Mesendoderm (in vitro differentiated cells): Measurements from ENCODE around the gene PTGER4.
"Not testable (repeated sequence)": the region's sequence is repeated elsewhere in the genome, so short reads cannot be mapped to it uniquely, and the experiment has no call there.

Experiments used
- DNase-seq: peaks from one replicate; pipeline ENCODE4 v3.0.0; 2013
- H2AK5ac ChIP-seq: 2 replicates; pipeline ENCODE4 v1.6.1; 2013; ENCODE audit warnings: low read length, inconsistent platforms
- H2BK120ac ChIP-seq: 2 replicates; pipeline ENCODE4 v1.6.1; 2013; ENCODE audit warnings: low read depth, mild to moderate bottlenecking, low read length, moderate library complexity, mixed read lengths
- H2BK15ac ChIP-seq: replicated peaks from 2 replicates; pipeline ENCODE4 v1.6.1; 2013; ENCODE audit warnings: low read depth, mild to moderate bottlenecking, moderate library complexity
- H2BK5ac ChIP-seq: 2 replicates; pipeline ENCODE4 v1.6.1; 2013; ENCODE audit warnings: low read length, inconsistent platforms
- H3K18ac ChIP-seq: 2 replicates; pipeline ENCODE4 v1.6.1; 2013; ENCODE audit warnings: mild to moderate bottlenecking, low read length, mixed read lengths
- H3K23ac ChIP-seq: one replicate; pipeline ENCODE4 v1.6.1; 2013; ENCODE audit warnings: low read length
- H3K27ac ChIP-seq: 2 replicates; pipeline ENCODE4 v1.5.1; 2013; ENCODE audit warnings: low read depth, mild to moderate bottlenecking, inconsistent platforms, low read length, moderate library complexity
- H3K27me3 ChIP-seq: 2 replicates; pipeline ENCODE4 v1.6.1; 2013; ENCODE audit warnings: low read length, control low read depth, mild to moderate bottlenecking, inconsistent platforms; ENCODE audit not compliant: insufficient read depth, poor library complexity
- H3K36me3 ChIP-seq: 2 replicates; pipeline ENCODE4 v1.6.1; 2013; ENCODE audit warnings: low read length, inconsistent platforms; ENCODE audit not compliant: control insufficient read depth, insufficient read depth
- H3K4ac ChIP-seq: one replicate; pipeline ENCODE4 v1.6.1; 2013; ENCODE audit warnings: low read depth, mild to moderate bottlenecking, low read length, moderate library complexity
- H3K4me1 ChIP-seq: 2 replicates; pipeline ENCODE4 v1.6.1; 2013; ENCODE audit warnings: low read depth, low read length, inconsistent platforms; ENCODE audit not compliant: control insufficient read depth
- H3K4me2 ChIP-seq: 2 replicates; pipeline ENCODE4 v1.6.1; 2013; ENCODE audit warnings: low read length
- H3K4me3 ChIP-seq: 2 replicates; pipeline ENCODE4 v1.5.1; 2013; ENCODE audit warnings: mild to moderate bottlenecking, low read length
- H3K56ac ChIP-seq: one replicate; pipeline ENCODE4 v1.6.1; 2013; ENCODE audit warnings: low read length
- H3K79me1 ChIP-seq: 2 replicates; pipeline ENCODE4 v1.6.1; 2013; ENCODE audit warnings: low read length, inconsistent platforms
- H3K79me2 ChIP-seq: 2 replicates; pipeline ENCODE4 v1.6.1; 2013; ENCODE audit warnings: mild to moderate bottlenecking, low read length; ENCODE audit not compliant: control insufficient read depth, insufficient read depth
- H3K9ac ChIP-seq: 2 replicates; pipeline ENCODE4 v1.6.1; 2013; ENCODE audit warnings: low read length, inconsistent platforms
- H4K5ac ChIP-seq: one replicate; pipeline ENCODE4 v1.6.1; 2013; ENCODE audit warnings: low read length
- H4K8ac ChIP-seq: one replicate; pipeline ENCODE4 v1.6.1; 2013; ENCODE audit warnings: low read depth, mild to moderate bottlenecking, control low read depth, low read length, moderate library complexity
- WGBS: extraction: QIAGEN DNeasy Blood & Tissue Kit; methylation state at CpG from one replicate; pipeline ENCODE4 v1.1.7; 2013; ENCODE audit warnings: low lambda C conversion rate, missing lambda C conversion rate; ENCODE audit not compliant: insufficient coverage; ENCODE audit errors: extremely low coverage; 5-methylcytosine and 5-hydroxymethylcytosine counted together

The PTGER4 gene

GRCh38 chr5:40653221-40654022, 26.3 kb upstream of the PTGER4 start:
- no peak overlapping the region for H2AK5ac ChIP-seq
- no peak overlapping the region for H3K4me3 ChIP-seq
- H3K36me3 ChIP-seq = no peaks in the 10 kb centered on the region
- no peak overlapping the region for H4K5ac ChIP-seq
- no peak for DNase-seq
- no peak overlapping the region for H3K18ac ChIP-seq
- H3K79me1 ChIP-seq = no peaks in the 10 kb centered on the region
- H4K8ac ChIP-seq = no peak overlapping the region
- H3K9ac ChIP-seq = no peak overlapping the region
- H3K56ac ChIP-seq = no peak overlapping the region
- H2BK120ac ChIP-seq = no peak overlapping the region
- no CpG with 5 or more reads among the region's 4 CpGs for WGBS
- H3K79me2 ChIP-seq = no peaks in the 10 kb centered on the region
- H3K4me2 ChIP-seq = no peak overlapping the region
- no peak overlapping the region for H2BK15ac ChIP-seq
- no peak overlapping the region for H3K4ac ChIP-seq
- H3K23ac ChIP-seq = no peak overlapping the region
- H3K27me3 ChIP-seq = no peaks in the 10 kb centered on the region
- no peaks in the 10 kb centered on the region for H3K4me1 ChIP-seq
- no peak overlapping the region for H2BK5ac ChIP-seq
- no peak overlapping the region for H3K27ac ChIP-seq

- H3K56ac ChIP-seq = no peak overlapping the region
- H3K27me3 ChIP-seq = no peaks in the 10 kb centered on the region
- no peak overlapping the region for H3K4me2 ChIP-seq
- no peaks in the 10 kb centered on the region for H3K4me1 ChIP-seq
- DNase-seq = no peak
- no peak overlapping the region for H3K27ac ChIP-seq
- no peaks in the 10 kb centered on the region for H3K79me1 ChIP-seq
- H3K79me2 ChIP-seq = no peaks in the 10 kb centered on the region
- H2BK15ac ChIP-seq = no peak overlapping the region
- no peak overlapping the region for H3K18ac ChIP-seq
- no peaks in the 10 kb centered on the region for H3K36me3 ChIP-seq
- no peak overlapping the region for H2BK120ac ChIP-seq
- no peak overlapping the region for H3K9ac ChIP-seq
- H4K8ac ChIP-seq = no peak overlapping the region
- no CpG with 5 or more reads among the region's 4 CpGs for WGBS
- no peak overlapping the region for H3K23ac ChIP-seq
- H3K4me3 ChIP-seq = no peak overlapping the region
- no peak overlapping the region for H3K4ac ChIP-seq
- H2AK5ac ChIP-seq = no peak overlapping the region
- H2BK5ac ChIP-seq = no peak overlapping the region
- no peak overlapping the region for H4K5ac ChIP-seq
Observed at GRCh38 chr5:40654377-40654991, 25.2 kb upstream of the PTGER4 start.

GRCh38 chr5:40655138-40655537, 24.6 kb upstream of the PTGER4 start:
- H4K8ac ChIP-seq = no peak overlapping the region
- no peaks in the 10 kb centered on the region for H3K27me3 ChIP-seq
- no peak overlapping the region for H3K4me3 ChIP-seq
- no peaks in the 10 kb centered on the region for H3K79me1 ChIP-seq
- H2BK120ac ChIP-seq = no peak overlapping the region
- no peak overlapping the region for H3K56ac ChIP-seq
- H2BK15ac ChIP-seq = no peak overlapping the region
- H3K36me3 ChIP-seq = no peaks in the 10 kb centered on the region
- no peak for DNase-seq
- H3K79me2 ChIP-seq = no peaks in the 10 kb centered on the region
- H3K23ac ChIP-seq = no peak overlapping the region
- H3K4me2 ChIP-seq = no peak overlapping the region
- H4K5ac ChIP-seq = no peak overlapping the region
- H3K18ac ChIP-seq = no peak overlapping the region
- H3K27ac ChIP-seq = no peak overlapping the region
- H2AK5ac ChIP-seq = no peak overlapping the region
- H3K4ac ChIP-seq = no peak overlapping the region
- no CpG with 5 or more reads among the region's 2 CpGs for WGBS
- no peaks in the 10 kb centered on the region for H3K4me1 ChIP-seq
- no peak overlapping the region for H2BK5ac ChIP-seq
- no peak overlapping the region for H3K9ac ChIP-seq

- not testable (repeated sequence) for H4K8ac ChIP-seq, H3K79me2 ChIP-seq, H3K4me2 ChIP-seq, H2BK15ac ChIP-seq, H3K27ac ChIP-seq, H3K56ac ChIP-seq, H3K9ac ChIP-seq, H3K27me3 ChIP-seq, H2BK5ac ChIP-seq, H3K23ac ChIP-seq, H3K36me3 ChIP-seq, H3K4me1 ChIP-seq, H2AK5ac ChIP-seq, H3K79me1 ChIP-seq, H4K5ac ChIP-seq, DNase-seq, H3K4me3 ChIP-seq, H3K4ac ChIP-seq, H3K18ac ChIP-seq, H2BK120ac ChIP-seq
Observed at GRCh38 chr5:40656091-40656490, 23.6 kb upstream of the PTGER4 start.

GRCh38 chr5:40656766-40657165, 22.9 kb upstream of the PTGER4 start:
- Histone ChIP-seq H3K27ac (no peak overlapping the region), H3K56ac (no peak overlapping the region), H3K79me1 (no peaks in the 10 kb centered on the region), H4K8ac (no peak overlapping the region), H3K4me3 (no peak overlapping the region), H3K36me3 (no peaks in the 10 kb centered on the region), H3K4ac (no peak overlapping the region), H3K79me2 (no peaks in the 10 kb centered on the region), H3K4me2 (no peak overlapping the region), H4K5ac (no peak overlapping the region), H3K27me3 (no peaks in the 10 kb centered on the region), H3K23ac (no peak overlapping the region), H3K9ac (no peak overlapping the region), H2BK120ac (no peak overlapping the region), H3K18ac (no peak overlapping the region), H2BK5ac (no peak overlapping the region), H2BK15ac (no peak overlapping the region), H3K4me1 (no peaks in the 10 kb centered on the region), H2AK5ac (no peak overlapping the region)
- DNase-seq = no peak

- H3K79me2 ChIP-seq = no peaks in the 10 kb centered on the region
- no peak overlapping the region for H3K9ac ChIP-seq
- no peaks in the 10 kb centered on the region for H3K36me3 ChIP-seq
- H2BK5ac ChIP-seq = no peak overlapping the region
- no peak overlapping the region for H3K23ac ChIP-seq
- H3K27ac ChIP-seq = no peak overlapping the region
- no peak overlapping the region for H2AK5ac ChIP-seq
- H4K8ac ChIP-seq = no peak overlapping the region
- H3K4me3 ChIP-seq = no peak overlapping the region
- no peaks in the 10 kb centered on the region for H3K27me3 ChIP-seq
- no peak overlapping the region for H3K4ac ChIP-seq
- H2BK15ac ChIP-seq = no peak overlapping the region
- no peaks in the 10 kb centered on the region for H3K79me1 ChIP-seq
- H3K18ac ChIP-seq = no peak overlapping the region
- H4K5ac ChIP-seq = no peak overlapping the region
- no CpG with 5 or more reads among the region's 2 CpGs for WGBS
- no peak overlapping the region for H2BK120ac ChIP-seq
- H3K4me1 ChIP-seq = no peaks in the 10 kb centered on the region
- H3K4me2 ChIP-seq = no peak overlapping the region
- H3K56ac ChIP-seq = no peak overlapping the region
- no peak for DNase-seq
Observed at GRCh38 chr5:40660751-40661150, 19.0 kb upstream of the PTGER4 start.
